GM19463 (cell line): ENCODE data around the gene MIS18BP1.
A peak's percentile ranks its signal among the peaks of the same experiment; 100 is the strongest.
"Not testable (repeated sequence)": the region's sequence is repeated elsewhere in the genome, so short reads cannot be mapped to it uniquely, and the experiment has no call there.

ENCODE experiments used
- ATAC-seq: cut with Tn5 transposase; IDR thresholded peaks from one replicate; pipeline ENCODE4 v1.9.1; 2021; ENCODE audit warnings: mild to moderate bottlenecking, moderate library complexity; ENCODE audit not compliant: unreplicated experiment

The MIS18BP1 gene

DNA sequence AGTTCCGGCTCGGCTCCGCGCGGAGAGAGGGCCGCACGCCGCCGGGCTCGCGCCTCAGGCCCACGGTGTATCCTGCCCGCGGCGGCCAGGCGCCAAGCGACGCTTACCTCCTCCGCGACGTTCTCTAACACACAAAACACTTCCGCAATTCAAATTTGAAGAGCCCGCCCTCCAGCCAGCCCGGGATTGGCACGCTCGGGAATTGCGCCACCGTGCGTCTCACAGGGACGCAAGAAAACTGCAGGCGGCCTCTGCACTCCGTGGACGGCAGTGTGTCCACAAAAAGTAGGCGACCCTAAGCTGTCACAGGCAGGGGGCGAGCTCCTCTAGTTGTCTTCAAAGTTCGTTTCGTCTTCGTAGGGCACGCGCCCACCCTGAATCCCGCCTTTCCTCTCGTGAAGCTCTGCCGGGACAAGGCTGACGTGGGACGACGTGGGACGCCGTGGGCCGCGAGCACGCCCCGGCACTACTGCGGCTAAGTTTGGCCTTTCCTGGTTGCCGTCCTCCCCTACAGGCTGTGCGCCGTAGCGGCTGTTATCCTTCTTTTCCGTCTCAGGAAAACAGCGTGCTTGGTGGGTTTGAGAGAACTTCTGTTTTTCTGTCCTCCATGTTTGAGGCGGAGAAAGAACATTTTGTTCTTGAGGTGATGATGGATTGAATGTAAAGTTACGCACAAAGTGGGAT is at the start of gene MIS18BP1:
TSS of gene MIS18BP1 (minus strand) at position 133 of the 684 bp plus-strand sequence. CDS start 5,916 bp downstream, outside the sequence.
- peak; percentile 82 for ATAC-seq

DNA sequence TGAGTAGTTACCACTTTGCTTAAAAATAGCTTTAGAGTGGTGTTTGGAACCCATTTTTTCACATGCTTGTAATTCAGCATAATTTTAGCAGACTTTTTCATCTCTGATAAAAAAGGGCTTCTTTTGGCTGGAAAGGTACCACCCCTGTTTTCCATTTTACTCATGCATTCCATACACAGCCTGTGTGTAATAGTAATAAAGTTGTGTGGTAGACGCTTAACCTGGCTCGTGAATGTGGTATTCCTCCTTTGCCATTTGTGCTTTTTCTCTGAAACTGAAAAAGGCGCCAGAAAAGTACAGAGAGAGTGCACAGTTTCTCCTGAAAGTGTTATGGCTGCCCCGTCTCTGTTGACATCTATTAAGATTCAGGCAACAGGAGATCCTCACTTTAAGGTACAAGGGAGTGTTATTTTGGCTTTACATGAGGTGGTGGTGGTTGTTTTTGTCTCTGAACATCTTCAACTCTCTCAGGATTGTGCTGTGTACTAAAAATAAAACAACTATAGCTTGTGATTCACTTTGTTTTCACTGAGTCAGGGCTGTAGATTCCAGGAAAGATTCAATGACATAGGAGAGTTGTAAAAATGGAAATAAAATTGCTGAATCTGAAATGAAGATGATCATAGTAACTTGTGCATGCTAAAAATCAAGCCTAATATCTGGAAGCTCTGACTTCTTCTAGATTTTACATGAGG is 45.6 kb upstream of the MIS18BP1 start:
- ATAC-seq: no peak

DNA sequence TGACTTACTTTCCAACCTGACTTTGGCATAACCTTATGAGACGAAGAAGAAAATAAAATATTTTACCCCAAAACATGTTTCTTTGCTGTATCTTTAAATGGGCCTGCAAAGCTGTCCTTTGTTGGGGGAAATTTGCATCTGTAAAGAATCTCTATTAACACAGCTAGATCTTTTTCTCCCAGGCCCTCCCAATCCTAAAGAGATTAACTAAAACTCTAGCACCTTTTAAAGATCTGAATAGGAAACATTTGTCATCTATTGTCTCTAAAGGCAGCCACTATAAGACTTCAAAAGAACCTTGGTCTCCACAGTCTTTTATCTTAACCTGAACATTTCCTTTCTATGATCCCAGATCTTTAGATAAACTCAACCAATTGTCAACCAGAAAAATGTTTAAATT is 41.8 kb upstream of the MIS18BP1 start:
- ATAC-seq: not testable (repeated sequence)

DNA sequence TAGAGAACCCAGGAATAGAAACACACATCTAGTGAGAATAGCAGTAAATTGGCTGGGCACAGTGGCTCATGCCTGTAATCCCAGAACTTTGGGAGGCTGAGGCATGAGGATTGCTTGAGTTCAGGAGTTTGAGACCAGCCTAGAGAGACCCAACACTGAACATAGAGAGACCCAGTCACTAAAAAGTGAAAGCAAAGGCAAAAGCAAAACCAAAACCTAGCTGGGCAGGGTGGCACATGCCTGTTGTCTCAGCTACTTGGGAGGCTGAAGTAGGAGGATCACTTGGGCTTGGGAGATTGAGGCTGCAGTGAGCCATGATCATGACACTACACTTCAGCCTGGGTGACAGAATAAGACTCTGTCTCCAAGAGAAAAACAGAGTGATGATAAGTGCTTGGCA is 37.5 kb upstream of the MIS18BP1 start:
- no peak for ATAC-seq

DNA sequence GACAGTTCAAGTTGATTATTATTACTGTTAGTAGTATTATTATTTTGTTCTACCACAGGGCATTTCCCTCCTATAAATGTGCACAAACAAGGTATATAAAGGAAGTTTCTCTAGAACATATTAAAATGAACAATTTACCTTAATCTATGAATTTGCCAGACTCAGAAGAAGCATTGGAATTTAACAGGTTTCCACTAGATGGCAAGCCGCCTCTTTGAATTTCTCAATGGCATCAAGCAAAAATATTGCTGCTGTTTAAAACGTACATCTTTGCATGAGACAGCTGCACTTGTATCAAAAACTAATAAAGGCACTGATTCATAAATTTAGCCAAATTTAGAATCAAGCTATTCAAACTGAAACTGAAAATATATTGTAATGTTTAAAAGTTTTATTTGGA is 34.6 kb upstream of the MIS18BP1 start:
- no peak for ATAC-seq

DNA sequence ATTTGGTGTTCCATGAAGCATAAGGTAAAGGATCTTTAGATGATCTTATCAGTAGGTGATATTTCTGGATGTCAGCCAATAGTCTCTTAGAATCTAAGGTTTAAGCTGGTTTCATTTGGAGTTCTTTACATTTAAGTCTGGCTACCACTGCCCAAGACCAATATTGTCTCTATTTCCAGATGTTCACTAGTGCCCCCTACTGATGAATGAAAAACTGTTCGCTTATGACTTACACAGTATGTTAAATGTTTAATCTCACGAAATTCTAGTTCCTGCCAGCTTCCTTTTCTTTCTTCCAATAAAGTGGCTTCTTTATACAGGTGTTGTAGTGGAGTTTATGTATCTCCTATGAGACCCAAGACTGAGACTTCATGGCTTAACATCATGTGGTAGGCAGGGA is 31.8 kb upstream of the MIS18BP1 start:
- no peak for ATAC-seq

DNA sequence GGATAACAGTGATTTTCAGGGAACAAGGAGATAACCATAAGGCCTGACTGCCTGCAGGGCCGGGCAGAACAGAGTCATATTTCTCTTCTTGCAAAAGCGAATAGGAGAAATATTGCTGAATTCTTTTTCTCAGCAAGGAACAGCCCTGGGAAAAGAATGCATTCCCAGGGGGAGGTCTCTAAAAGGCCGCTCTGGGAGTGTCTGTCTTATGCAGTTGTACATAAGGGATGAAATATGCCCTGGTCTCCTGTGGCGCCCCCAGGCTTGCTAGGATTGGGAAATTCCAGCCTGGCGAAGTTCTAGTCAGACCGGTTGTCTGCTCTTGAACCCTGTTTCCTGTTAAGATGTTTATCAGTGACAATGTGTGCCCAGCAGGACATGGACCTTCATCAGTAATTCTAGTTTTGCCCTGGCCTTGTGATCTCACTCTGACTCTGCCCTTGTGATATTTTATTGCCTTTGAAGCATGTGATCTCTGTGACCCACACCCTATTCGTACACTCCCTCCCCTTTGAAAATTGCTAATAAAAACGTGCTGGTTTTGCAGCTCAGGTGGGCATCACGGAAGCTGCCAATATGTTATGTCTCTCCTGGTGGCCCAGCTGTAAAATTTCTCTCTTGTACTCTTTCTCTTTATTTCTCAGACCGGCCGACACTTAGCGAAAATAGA is 28.9 kb upstream of the MIS18BP1 start:
- not testable (repeated sequence) for ATAC-seq

DNA sequence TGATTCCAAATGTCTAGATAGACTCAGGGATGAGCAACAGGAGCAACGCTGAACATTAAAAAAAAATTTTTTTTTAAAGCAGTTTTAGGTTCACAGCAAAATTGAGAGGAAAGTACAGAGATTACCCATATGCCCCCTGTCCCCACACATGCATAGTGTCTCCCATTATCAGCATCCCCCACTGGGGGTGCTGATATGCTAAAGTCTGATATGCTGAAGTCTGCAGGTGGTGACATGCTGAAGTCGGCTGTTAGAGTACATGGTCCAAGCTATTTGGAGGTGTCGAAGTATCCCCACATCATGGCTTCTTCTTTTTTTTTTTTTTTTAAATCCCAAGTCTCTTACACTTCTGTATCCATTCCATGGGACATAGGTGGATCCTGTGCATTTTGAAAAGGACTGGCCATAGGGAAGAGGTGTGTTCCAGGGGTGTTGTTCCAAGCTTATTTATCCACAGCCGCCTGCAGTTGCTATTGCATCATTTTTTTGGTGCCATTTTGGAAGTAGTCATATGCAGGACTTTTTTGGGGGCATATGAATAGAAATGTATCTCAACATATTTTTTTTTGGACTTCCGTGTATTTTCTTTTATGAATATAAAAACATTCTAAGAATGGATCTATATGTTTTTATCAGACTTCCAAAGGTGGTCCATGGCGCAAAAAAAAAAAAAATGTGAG is 19.0 kb upstream of the MIS18BP1 start:
- no peak for ATAC-seq

DNA sequence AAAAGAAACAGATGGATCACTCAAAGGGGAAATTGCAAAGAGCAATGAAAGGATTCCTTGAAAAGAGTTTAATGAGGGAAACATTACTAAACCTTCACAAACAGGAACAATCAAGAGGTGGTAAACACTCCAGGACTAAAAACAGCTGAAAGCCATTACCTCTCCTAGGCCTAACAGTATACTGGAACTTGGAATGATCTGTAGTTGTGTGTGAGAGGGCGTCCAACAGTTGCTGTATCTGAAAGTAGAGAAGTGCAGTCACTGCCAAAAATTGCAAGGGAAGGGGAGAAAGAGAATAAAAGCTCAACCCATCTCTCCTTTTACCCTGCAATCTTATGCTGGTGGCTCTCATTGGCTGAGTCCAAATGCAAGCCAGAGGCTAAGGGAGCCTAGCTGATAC is 17.0 kb upstream of the MIS18BP1 start:
- no peak for ATAC-seq

DNA sequence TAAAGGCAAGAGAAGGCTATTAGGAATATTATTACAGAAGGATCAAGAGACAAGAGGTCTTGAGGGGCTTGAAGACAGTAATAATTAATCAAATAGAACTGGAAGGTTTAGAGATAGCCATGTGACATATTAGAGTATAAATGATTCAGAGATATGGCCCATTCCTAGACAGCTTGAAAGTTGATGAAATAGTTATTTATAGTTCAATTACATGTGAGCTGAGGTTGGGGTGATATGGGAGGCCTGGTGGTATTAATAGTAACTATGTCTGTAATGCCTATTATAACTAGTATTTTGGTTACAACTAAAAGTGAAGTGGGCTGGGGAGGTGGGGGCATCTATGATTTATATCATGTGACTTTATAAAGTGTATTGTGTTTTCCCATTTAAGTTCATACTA is 14.1 kb upstream of the MIS18BP1 start:
- ATAC-seq: no peak

DNA sequence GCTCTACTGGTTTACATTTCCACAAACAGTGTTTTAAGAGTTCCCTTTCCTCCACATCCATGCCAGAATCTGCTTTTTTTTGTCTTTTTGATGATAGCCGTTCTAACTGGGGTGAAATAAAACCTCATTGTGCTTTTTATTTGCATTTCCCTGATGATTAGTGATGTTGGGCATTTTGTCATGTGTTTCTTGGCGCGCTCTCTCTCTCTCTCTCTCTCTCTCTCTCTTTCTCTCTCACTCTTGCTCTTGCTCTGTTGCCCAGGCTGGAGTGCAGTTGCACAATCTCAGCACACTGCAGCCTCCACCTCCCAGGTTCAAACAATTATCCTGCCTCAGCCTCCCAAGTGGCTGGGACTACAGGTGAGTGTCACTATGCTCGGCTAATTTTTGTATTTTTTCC is 9.6 kb upstream of the MIS18BP1 start:
- no peak for ATAC-seq

DNA sequence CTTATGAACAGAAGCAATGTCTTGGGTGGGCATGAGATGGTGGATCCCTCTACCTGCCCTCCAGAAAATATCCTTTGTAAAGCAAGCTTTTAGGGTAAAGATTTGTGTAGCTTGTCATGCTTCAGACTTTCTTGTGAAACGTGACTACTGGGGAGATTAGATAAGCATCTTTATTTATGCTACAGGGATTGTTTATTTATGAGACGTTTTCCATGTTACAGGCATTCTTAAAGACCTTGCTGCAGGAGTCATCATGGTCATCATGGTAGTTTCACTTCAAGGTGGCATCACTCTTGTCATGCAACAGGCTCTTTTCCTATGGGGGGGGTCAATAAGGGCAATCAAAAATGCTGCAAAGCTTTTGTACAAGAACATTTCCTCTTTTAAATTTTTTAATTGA is 8.2 kb upstream of the MIS18BP1 start:
- no peak for ATAC-seq

DNA sequence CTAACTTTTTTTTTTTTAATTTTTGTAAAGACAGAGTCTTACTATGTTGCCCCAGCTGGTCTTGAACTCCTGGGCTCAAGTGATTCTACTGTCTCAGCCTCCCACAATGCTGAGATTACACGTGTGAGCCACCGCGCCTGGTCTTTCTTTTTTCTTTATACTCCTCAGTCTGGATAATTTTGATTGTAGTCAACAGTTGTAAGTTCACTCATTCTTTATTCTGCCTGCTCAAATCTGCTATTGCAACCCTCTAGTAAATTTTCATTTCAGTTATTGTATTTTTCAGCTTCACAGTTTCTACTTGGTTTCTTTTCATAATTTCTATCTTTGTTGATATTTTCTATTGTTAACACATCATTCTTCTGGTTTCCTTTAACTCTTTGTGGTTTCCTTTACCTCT is 5.8 kb upstream of the MIS18BP1 start:
- ATAC-seq: no peak

DNA sequence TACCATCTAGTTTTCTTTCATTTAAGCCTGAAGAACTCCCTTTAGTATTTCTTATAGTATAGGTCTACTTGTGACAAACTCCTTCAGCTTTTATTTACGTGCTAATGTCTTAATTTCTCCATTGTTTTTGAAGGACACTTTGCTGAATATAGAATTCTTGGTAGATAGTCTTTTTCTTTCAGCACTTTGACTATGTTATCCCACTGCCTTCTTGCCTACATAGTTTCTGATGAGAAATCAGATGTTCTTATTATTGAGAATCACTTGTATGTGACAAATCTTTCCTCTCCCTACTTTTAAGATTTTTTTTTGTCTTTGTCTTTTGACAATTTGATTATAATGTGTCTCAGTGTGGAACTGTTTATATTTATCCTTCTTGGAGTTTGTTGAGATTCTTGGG is 5.1 kb upstream of the MIS18BP1 start:
- ATAC-seq: no peak

DNA sequence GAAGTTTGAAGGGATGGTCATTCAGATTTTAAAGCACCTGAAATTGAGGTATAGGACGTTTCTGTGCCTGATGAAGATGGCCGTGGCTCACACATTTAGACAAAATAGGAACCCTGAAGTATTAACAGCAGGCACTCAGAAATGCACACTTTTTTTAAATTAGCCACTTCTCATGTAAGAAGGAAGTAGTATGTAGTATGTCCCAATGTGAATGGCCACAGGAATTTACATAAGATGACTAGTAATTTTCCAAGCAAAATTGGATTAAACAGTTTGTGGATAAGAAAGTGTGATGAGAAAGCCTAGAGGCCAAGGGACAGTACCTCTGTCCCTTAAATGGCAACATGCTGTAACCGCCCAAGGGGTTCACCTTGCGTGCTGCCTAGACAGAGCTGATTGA is 1.8 kb upstream of the MIS18BP1 start:
- no peak for ATAC-seq

DNA sequence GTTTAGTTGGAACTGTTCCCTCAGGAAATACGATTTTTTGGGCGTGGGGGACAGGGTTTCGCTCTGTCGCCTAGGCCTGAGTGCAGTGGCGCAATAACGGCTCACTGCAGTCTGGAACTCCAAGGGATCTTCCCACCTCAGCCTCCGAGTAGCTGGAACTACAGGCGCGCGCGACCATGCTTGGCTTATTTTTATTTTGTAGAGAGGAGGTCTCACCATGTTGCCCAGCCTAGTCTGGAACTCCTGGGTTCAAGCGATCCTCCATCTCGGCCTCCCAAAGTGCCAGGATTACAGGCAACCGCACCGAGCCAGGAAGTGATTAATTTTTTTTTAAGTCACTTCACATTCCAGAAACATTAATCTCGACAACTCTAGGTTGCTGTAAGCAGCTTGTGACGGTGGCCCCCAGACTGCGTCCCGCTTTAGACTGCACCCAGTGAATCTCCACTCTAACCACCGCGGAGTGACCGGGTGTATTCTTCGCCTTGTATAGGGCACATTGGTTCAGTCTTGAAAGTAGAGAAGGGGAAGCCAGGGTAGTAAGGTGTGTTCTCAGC is 830 bp upstream of the MIS18BP1 start:
- ATAC-seq: no peak

DNA sequence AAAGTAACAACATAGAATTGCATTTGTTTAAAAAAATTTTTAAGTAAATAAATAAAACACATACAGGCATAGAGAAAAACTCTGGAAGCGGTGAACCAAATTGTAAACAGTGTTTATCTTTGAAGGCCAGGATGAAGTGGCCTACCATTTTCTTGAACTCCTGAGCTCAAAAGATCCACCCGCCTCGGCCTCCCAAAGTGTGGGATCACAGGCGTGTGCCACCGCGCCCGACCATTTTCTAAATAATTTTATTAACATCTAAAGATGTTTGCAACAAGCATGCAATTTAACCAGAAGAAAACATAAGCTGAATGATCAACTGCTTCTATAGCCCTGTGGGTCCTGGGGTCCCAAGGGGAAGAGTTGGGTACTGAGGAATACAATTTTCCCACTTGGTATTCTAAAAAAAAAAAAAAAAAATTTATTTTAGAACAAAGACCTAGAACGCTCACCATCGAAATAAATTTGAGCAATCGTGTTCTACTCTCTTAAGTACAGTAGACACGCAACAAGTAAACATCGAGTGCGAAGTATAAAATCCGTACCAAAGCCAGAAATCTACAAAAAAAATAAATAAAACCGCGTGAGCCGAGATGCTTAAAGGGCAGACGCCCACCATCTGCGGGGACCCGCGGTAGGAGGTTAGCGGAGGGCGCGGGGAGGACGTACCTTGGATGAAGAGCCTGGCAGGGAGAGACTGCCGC is 484 bp downstream of the MIS18BP1 start:
- ATAC-seq: no peak

DNA sequence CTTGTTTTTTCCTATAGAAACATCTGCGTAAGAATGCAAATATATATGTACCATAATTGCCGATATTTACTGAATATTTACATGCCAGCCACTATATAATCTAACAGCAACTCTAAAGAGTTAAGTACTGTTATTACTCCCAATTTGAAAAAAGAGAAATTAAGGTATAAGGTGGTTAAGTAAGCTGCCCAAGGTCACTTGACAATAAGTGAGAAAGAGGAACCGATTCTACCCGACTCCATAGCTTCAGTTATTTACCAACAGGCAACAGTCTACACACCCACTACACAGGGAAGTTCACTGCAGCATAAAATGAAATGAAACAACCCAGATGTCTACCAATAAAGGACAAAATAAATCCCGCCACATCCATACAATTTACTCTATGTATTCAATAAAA is 1.1 kb downstream of the MIS18BP1 start:
- peak; percentile 45 for ATAC-seq

DNA sequence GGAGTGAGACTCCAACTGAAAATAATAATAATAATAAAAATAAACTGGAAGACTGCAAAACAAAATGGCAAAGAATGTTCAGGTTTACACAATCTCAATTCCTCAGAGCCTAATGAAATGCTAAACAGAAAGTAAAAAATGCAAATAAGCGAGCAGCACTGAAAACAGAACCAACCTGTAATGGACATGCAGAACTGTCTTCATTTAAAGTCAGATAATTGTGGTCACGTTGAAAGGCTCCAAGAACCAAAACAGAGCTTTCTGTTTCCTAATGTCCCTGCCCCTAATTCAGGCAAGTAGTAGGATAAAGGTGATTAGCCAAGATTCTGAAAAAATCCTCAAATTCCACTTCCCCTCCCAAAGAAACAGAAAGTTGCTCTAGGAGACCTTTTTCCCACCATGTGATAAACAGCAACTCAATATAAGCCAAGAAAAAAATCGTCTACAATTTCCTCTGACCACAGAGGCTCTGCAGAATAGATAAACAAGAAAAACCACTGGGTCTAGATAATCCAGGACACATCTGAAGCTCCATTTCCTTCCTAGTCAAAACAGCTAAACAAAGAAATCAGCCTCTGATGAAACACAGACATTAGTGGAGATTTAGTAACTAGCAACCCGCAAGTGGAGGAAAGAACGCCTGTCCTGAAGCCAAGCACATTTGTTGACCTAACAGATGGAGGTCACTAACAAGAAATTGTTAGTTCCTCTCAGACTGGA is 3.0 kb downstream of the MIS18BP1 start:
- peak; percentile 18 for ATAC-seq

DNA sequence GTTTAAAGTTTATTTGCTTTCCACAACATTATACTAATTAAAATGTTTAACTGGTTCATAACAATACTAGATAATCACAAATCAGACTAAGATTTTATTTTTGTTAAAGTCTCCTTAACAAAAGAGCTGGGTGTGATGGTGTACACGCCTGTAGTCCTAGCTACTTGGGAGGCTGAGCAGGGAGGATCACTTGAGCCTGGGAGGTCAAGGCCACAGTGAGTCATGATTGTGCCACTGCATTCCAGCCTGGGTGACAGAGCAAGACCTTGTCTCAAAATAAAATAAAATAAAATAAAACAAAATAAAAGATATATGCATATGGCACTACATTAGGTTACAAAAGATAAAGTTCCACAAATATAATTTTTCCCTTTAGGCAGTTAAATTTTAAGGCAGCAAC is 5.6 kb downstream of the MIS18BP1 start:
- ATAC-seq: no peak
